ENCODE results near the gene ANGPTL3. TPM values are rescaled to one million over a fixed set of nuclear protein-coding genes. Genes with fewer than 3 reads are reported as not detected.

The ANGPTL3 gene
- total RNA-seq, 1 donor from 2014 or later: not detected

GRCh38 chr1:62613890-62614289, 16.6 kb downstream of the ANGPTL3 start:
- Histone ChIP-seq H3K9me3 (ENCODE audit: control insufficient read depth in 3 of 3, low read length in 3 of 3) (no peaks in the 10 kb centered on the region), H3K27ac (ENCODE audit: low read depth, low read length) (no peak overlapping the region), H3K9ac (ENCODE audit: low read depth in 1 of 3, low read length in 3 of 3) (no peak overlapping the region), H3K4me3 (ENCODE audit: low read length in 3 of 3) (no peak overlapping the region), H3K4me1 (ENCODE audit: control insufficient read depth in 3 of 3, insufficient read depth in 3 of 3, low read length in 3 of 3) (no peaks in the 10 kb centered on the region), H3K36me3 (ENCODE audit: control insufficient read depth in 3 of 3, insufficient read depth in 3 of 3, low read length in 3 of 3) (no peaks in the 10 kb centered on the region), H3K27me3 (ENCODE audit: control insufficient read depth in 3 of 3, insufficient read depth in 3 of 3, low read length in 3 of 3) (no peaks in the 10 kb centered on the region)

- Histone ChIP-seq H3K4me1 (ENCODE audit: control insufficient read depth in 3 of 3, insufficient read depth in 3 of 3, low read length in 3 of 3) (no peaks in the 10 kb centered on the region), H3K27ac (ENCODE audit: low read depth, low read length) (no peak overlapping the region), H3K4me3 (ENCODE audit: low read length in 3 of 3) (no peak overlapping the region), H3K27me3 (ENCODE audit: control insufficient read depth in 3 of 3, insufficient read depth in 3 of 3, low read length in 3 of 3) (no peaks in the 10 kb centered on the region), H3K9me3 (ENCODE audit: control insufficient read depth in 3 of 3, low read length in 3 of 3) (no peaks in the 10 kb centered on the region), H3K36me3 (ENCODE audit: control insufficient read depth in 3 of 3, insufficient read depth in 3 of 3, low read length in 3 of 3) (no peaks in the 10 kb centered on the region), H3K9ac (ENCODE audit: low read depth in 1 of 3, low read length in 3 of 3) (peak overlapping the region in 1 of 3 donors; percentile 10)
Observed at GRCh38 chr1:62621907-62622306, 24.6 kb downstream of the ANGPTL3 start.

- no peak overlapping the region for H3K27ac ChIP-seq (ENCODE audit: low read depth, low read length)
- no peaks in the 10 kb centered on the region for H3K27me3 ChIP-seq (ENCODE audit: control insufficient read depth in 3 of 3, insufficient read depth in 3 of 3, low read length in 3 of 3)
- H3K9ac ChIP-seq (ENCODE audit: low read depth in 1 of 3, low read length in 3 of 3): peak overlapping the region in 1 of 3 donors; percentile 17
- no peaks in the 10 kb centered on the region for H3K4me1 ChIP-seq (ENCODE audit: control insufficient read depth in 3 of 3, insufficient read depth in 3 of 3, low read length in 3 of 3)
- no peak overlapping the region for H3K4me3 ChIP-seq (ENCODE audit: low read length in 3 of 3)
- H3K9me3 ChIP-seq (ENCODE audit: control insufficient read depth in 3 of 3, low read length in 3 of 3): no peaks in the 10 kb centered on the region
- H3K36me3 ChIP-seq (ENCODE audit: control insufficient read depth in 3 of 3, insufficient read depth in 3 of 3, low read length in 3 of 3): peaks cover 0 to 4% (median 0%) of the 10 kb centered on the region in 3 donors
Observed at GRCh38 chr1:62625415-62625814, 28.1 kb downstream of the ANGPTL3 start.

- Histone ChIP-seq H3K27ac (ENCODE audit: low read depth, low read length) (no peak overlapping the region), H3K4me3 (ENCODE audit: low read length in 3 of 3) (no peak overlapping the region), H3K36me3 (ENCODE audit: control insufficient read depth in 3 of 3, insufficient read depth in 3 of 3, low read length in 3 of 3) (peaks cover 0 to 12% (median 0%) of the 10 kb centered on the region in 3 donors), H3K9me3 (ENCODE audit: control insufficient read depth in 3 of 3, low read length in 3 of 3) (no peaks in the 10 kb centered on the region), H3K4me1 (ENCODE audit: control insufficient read depth in 3 of 3, insufficient read depth in 3 of 3, low read length in 3 of 3) (no peaks in the 10 kb centered on the region), H3K9ac (ENCODE audit: low read depth in 1 of 3, low read length in 3 of 3) (no peak overlapping the region), H3K27me3 (ENCODE audit: control insufficient read depth in 3 of 3, insufficient read depth in 3 of 3, low read length in 3 of 3) (no peaks in the 10 kb centered on the region)
Observed at GRCh38 chr1:62628506-62628905, 31.2 kb downstream of the ANGPTL3 start.

GRCh38 chr1:62637392-62638105, 40.2 kb downstream of the ANGPTL3 start:
- Histone ChIP-seq H3K9me3 (ENCODE audit: control insufficient read depth in 3 of 3, low read length in 3 of 3) (no peaks in the 10 kb centered on the region), H3K4me3 (ENCODE audit: low read length in 3 of 3) (no peak overlapping the region), H3K27me3 (ENCODE audit: control insufficient read depth in 3 of 3, insufficient read depth in 3 of 3, low read length in 3 of 3) (no peaks in the 10 kb centered on the region), H3K27ac (ENCODE audit: low read depth, low read length) (no peak overlapping the region), H3K9ac (ENCODE audit: low read depth in 1 of 3, low read length in 3 of 3) (no peak overlapping the region), H3K36me3 (ENCODE audit: control insufficient read depth in 3 of 3, insufficient read depth in 3 of 3, low read length in 3 of 3) (peaks cover 0 to 10% (median 4%) of the 10 kb centered on the region in 3 donors), H3K4me1 (ENCODE audit: control insufficient read depth in 3 of 3, insufficient read depth in 3 of 3, low read length in 3 of 3) (no peaks in the 10 kb centered on the region)

GRCh38 chr1:62643283-62643682, 46.0 kb downstream of the ANGPTL3 start:
- Histone ChIP-seq H3K4me1 (ENCODE audit: control insufficient read depth in 3 of 3, insufficient read depth in 3 of 3, low read length in 3 of 3) (no peaks in the 10 kb centered on the region), H3K36me3 (ENCODE audit: control insufficient read depth in 3 of 3, insufficient read depth in 3 of 3, low read length in 3 of 3) (peaks cover 4 to 7% (median 6%) of the 10 kb centered on the region in 3 donors), H3K4me3 (ENCODE audit: low read length in 3 of 3) (no peak overlapping the region), H3K27me3 (ENCODE audit: control insufficient read depth in 3 of 3, insufficient read depth in 3 of 3, low read length in 3 of 3) (no peaks in the 10 kb centered on the region), H3K9ac (ENCODE audit: low read depth in 1 of 3, low read length in 3 of 3) (no peak overlapping the region), H3K9me3 (ENCODE audit: control insufficient read depth in 3 of 3, low read length in 3 of 3) (no peaks in the 10 kb centered on the region), H3K27ac (ENCODE audit: low read depth, low read length) (no peak overlapping the region)

GRCh38 chr1:62652387-62652786, 55.1 kb downstream of the ANGPTL3 start:
- H3K36me3 ChIP-seq (ENCODE audit: control insufficient read depth in 3 of 3, insufficient read depth in 3 of 3, low read length in 3 of 3): no peaks in the 10 kb centered on the region
- no peak overlapping the region for H3K9ac ChIP-seq (ENCODE audit: low read depth in 1 of 3, low read length in 3 of 3)
- H3K9me3 ChIP-seq (ENCODE audit: control insufficient read depth in 3 of 3, low read length in 3 of 3): no peaks in the 10 kb centered on the region

GRCh38 chr1:62654744-62655143, 57.4 kb downstream of the ANGPTL3 start:
- no peak overlapping the region for H3K27ac ChIP-seq (ENCODE audit: low read depth, low read length)

More at GRCh38 chr1:62652387-62652786, 55.1 kb downstream of the ANGPTL3 start:
- Histone ChIP-seq H3K4me1 (ENCODE audit: control insufficient read depth in 3 of 3, insufficient read depth in 3 of 3, low read length in 3 of 3) (no peaks in the 10 kb centered on the region), H3K27ac (ENCODE audit: low read depth, low read length) (no peak overlapping the region), H3K4me3 (ENCODE audit: low read length in 3 of 3) (no peak overlapping the region), H3K27me3 (ENCODE audit: control insufficient read depth in 3 of 3, insufficient read depth in 3 of 3, low read length in 3 of 3) (no peaks in the 10 kb centered on the region)

More at GRCh38 chr1:62654744-62655143, 57.4 kb downstream of the ANGPTL3 start:
- Histone ChIP-seq H3K9ac (ENCODE audit: low read depth in 1 of 3, low read length in 3 of 3) (no peak overlapping the region), H3K4me1 (ENCODE audit: control insufficient read depth in 3 of 3, insufficient read depth in 3 of 3, low read length in 3 of 3) (no peaks in the 10 kb centered on the region), H3K9me3 (ENCODE audit: control insufficient read depth in 3 of 3, low read length in 3 of 3) (no peaks in the 10 kb centered on the region), H3K36me3 (ENCODE audit: control insufficient read depth in 3 of 3, insufficient read depth in 3 of 3, low read length in 3 of 3) (no peaks in the 10 kb centered on the region), H3K27me3 (ENCODE audit: control insufficient read depth in 3 of 3, insufficient read depth in 3 of 3, low read length in 3 of 3) (no peaks in the 10 kb centered on the region), H3K4me3 (ENCODE audit: low read length in 3 of 3) (no peak overlapping the region)

Other genes starting within 250 kb of the ANGPTL3 start
- 24.0 TPM for gene USP1, start 160.5 kb upstream of the ANGPTL3 start, total RNA-seq
- gene DOCK7, start 90.9 kb downstream of the ANGPTL3 start, total RNA-seq: 68.4 TPM
- 7.8 TPM for gene ATG4C, start 186.6 kb downstream of the ANGPTL3 start, total RNA-seq

Measured in skeletal muscle tissue (tissue), 4 donors.